ENCODE results near the gene NCOA3.
"Not testable (repeated sequence)": the region's sequence is repeated elsewhere in the genome, so short reads cannot be mapped to it uniquely, and the experiment has no call there.

Gene NCOA3

GRCh38 chr20:47501482-47502270, at the start of gene NCOA3:
Gene NCOA3 (plus strand): TSS chr20:47501887. CDS start chr20:47622248, 120,361 bp downstream.
- peak; percentile 89 for DNase-seq

DNA sequence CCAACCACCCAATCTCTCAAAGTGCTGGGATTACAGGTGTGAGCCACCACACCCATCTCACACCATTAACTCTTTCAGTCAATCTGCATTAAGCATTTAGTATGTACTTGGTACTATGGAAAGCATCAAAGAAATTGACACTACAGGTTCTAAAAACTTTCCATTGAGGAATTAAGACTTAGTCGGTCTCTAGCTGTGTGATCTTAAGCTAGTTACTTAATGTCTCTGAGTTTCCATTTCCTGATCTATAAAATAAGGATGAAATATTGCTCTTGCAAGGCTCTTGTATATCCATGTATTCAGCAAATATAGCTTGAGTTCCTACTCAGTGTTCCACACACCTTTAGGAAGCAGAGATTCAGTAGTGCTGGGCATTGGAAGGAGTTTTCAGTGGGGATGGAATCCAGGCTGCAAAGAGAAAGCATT, 48.9 kb upstream of the NCOA3 start:
- no peak for DNase-seq

DNA sequence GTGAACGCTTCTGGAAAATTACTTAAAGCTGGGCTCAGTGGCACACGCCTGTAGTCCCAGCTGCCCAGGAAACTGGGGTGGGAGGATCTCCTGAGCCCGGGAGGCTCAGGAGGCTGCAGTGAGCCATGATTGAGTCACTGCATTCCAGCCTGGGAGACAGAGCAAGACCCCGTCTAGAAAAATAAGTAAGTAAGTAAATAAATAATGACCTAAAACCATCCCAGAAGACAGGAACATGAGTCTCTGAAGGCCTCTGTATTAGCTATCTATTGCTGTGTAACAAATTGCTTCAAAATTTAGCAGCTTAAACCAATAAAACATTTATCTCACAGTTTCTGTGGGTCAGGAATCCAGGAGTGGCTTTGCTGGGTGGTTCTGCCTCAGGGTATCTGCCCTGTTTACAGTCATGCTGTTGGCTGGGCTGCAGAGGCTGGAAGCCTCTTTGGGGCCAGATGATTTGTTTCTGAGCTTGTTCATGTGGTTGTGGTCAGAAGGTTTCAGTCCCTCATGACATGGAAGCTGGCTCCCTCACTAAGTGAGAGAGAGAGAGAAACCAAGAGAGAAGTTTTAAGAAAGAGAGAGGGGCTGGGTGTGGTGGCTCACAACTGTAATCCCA, 48.4 kb upstream of the NCOA3 start:
- DNase-seq: no peak

DNA sequence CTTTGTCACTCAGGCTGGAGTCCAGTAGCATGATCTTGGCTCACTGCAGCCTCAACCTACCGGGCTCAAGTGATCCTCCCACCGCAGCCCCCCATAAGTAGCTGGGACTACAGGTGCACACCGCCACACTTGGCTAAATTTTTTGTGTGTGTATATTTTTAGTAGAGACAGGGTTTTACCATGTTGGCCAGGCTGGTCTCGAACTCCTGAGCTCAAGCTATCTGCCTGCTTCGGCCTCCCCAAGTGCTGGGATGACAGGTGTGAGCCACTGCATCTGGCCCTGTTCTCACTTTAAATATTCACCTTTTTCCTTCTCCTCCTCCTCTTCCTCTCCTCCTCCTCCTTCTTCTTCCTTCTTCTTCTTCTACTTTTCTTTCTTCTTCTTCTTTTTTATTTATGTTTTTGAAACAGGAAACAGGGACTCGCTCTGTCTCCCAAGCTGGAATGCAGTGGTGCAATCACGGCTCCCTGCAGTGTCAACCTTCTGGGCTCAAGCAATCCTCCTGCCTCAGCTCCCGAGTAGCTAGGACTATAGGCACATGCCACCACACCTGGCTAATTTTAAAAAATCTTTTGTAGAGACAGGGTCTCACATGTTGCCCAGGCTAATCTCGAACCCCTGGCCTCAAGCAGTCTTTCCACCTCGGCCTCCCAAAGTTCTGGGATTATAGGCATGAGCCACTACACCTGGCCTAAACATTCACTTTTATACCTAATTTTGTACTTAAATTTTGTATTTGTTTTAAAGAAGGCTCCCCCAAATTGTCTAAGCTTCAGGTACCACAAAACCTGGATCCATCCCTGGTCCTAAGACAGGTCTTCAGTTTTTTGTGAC, 47.2 kb upstream of the NCOA3 start:
- no peak for DNase-seq

- no peak for DNase-seq
Observed at GRCh38 chr20:47455133-47456040, 46.3 kb upstream of the NCOA3 start.

DNA sequence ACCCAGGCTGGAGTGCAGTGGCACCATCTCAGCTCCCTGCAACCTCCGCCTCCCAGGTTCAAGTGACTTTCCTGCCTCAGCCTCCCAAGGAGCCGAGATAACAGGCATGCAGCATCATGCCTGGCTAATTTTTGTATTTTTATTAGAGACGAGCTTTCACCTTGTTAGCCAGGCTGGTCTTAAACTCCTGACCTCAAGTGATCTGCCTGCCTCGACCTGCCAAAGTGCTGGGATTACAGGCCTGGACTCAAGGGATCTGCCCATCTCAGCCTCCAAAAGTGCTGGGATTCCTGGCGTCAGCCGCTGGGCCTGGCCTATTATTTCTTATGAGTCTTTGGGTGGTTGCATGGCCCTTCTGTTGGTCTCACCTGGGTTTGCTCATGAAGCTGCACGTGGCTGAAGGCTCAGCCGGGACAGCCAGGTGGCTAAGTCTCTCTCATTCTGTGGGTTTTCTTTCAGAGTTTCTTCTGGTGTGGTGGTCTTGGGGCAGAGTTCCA, 45.6 kb upstream of the NCOA3 start:
- no peak for DNase-seq

- no peak for DNase-seq
Observed at GRCh38 chr20:47456952-47457724, 44.5 kb upstream of the NCOA3 start.

- not testable (repeated sequence) for DNase-seq
Observed at GRCh38 chr20:47458280-47459050, 43.2 kb upstream of the NCOA3 start.

GRCh38 chr20:47459344-47460073, 42.2 kb upstream of the NCOA3 start:
- no peak for DNase-seq

DNA sequence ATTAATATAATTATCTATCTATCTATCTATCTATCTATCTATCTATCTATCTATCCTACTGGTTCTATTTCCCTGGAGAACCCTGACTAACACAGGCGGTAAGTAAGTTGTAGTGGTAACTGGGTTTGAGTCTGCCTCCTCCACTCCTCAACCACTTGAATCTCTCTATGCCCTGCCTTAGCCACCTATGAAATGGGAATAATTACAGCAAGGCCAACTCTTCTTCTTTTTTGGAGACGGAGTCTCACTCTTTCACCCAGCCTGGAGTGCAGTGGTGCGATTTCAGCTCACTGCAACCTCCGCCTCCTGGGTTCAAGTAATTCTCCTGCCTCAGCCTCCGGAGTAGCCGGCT, 41.0 kb upstream of the NCOA3 start:
- not testable (repeated sequence) for DNase-seq

DNA sequence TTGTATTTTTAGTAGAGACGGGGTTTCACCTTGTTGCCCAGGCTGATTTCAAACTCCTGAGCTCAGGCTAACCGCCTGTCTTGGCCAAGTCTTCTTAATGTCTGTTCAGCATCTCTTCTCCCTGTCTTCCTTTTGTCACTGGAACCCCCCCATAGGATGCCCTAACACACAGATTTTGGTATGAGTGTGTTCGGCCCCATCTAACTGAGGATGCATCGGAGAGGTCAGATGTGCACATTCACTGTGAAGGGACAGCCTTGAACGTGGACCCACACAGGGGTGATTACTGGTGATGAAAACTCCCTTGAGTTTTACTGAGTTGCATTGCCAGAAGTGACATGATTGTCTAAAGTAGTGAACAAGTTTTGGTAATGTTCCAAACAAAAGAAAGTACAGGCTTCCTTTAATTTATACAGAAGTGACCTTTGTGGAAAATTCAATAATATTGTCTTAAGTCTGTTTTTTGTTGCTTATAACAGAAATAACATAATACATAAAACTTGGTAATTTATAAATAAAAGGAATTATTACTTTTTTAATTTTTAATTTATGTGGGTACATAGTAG, 40.5 kb upstream of the NCOA3 start:
- DNase-seq: no peak

DNA sequence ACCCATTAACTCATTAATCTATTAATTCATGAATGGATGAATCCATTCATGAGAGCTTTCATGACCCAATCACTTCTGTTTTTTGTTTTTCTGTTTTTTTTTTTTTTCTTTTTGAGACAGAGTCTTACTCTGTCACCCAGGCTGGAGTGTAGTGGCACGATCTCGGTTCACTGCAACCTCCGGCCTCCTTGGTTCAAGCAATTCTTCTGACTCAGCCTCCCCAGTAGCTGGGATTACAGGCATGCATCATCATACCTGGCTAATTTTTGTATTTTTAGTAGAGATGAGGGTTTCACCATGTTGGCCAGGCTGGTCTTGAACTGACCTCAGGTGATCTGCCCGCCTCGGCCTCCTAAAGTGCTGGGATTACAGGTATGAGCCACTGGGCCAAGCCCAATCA, 39.8 kb upstream of the NCOA3 start:
- not testable (repeated sequence) for DNase-seq

DNA sequence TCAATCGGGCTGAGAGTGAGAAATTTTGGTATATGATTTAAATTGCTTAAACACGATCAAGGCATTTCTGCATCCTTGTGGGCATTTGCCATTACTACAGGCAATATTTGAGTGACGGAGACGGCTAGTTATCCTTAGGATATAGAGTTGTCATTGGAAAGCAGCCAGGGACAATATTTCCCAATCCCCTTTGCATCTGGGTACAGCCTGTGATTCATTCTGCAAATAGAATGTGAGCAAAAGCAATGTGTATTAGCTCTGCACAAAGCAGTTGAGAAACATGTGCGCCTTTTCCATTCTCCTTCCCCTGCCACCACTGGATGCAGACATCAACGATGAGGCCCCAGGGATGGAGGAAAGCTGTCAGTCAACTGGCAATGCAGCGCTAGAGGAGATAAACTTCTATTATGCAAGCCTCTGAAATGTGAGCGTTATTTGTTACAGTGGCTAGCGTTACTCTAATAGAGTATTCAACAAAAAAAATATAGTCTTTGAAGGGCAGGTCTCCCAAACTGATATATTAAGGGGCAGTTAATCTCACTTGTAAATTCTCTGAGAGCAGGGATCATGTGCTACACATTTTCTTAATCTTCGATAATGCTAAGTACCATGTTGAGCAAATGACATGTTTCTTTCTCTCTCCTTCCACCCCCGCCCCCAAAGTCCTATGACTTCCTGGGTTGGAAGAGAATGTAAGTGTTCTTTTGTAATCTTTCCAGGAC, 37.1 kb upstream of the NCOA3 start:
- peak; percentile 19 for DNase-seq

DNA sequence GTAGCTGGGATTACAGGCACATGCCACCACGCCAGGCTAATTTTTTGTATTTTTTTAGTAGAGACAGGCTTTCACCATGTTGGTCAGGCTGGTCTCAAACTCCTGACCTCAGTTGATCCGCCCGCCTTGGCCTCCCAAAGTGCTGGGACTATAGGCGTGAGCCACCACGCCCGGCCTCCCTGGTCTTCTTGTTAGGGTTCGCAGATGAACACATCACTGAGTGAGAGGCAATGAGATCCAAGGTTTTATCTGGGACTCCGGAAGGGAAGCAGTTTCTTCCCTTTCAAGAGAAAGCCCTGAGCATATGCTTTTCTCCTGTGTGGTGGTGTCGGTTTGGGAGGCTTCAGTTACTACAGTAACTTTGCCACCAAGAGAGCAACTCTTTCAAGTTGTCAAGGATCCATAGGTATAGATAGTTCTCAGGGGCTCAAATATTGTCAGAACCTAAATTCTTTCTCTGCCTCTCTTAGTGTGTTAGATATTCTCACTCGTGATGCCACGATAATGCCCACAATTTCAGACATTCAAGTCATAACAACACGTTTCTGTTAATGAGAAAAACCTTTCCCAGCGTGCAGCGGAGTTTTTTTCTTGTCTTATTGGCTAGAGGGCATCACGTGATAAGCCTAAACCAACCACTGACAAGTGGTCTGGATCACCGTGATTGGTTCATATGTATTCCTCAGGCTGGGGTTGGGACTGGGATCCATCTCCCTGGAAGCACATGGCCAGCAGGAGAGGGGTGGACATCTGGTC, 36.2 kb upstream of the NCOA3 start:
- no peak for DNase-seq

DNA sequence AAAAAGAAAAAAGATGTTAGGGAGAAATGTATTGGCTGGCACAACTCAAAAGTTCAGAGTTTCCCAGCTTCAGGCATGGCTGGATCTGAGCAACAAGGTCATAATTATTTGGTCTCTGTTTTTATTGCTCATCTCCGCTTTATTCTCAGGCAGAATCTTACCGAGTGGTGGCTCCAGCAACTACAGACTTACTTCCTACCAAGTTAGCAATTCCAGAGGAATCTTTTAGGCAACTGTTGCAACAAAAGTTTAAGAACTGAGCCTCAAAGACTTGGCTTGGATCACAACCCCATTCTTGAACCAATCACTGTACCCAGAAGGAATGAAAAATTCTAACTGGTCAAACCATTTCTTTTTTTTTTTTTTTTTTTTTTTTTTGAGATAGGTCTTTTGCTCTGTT, 35.5 kb upstream of the NCOA3 start:
- DNase-seq: no peak

- DNase-seq: no peak
Observed at GRCh38 chr20:47466704-47467459, 34.8 kb upstream of the NCOA3 start.

DNA sequence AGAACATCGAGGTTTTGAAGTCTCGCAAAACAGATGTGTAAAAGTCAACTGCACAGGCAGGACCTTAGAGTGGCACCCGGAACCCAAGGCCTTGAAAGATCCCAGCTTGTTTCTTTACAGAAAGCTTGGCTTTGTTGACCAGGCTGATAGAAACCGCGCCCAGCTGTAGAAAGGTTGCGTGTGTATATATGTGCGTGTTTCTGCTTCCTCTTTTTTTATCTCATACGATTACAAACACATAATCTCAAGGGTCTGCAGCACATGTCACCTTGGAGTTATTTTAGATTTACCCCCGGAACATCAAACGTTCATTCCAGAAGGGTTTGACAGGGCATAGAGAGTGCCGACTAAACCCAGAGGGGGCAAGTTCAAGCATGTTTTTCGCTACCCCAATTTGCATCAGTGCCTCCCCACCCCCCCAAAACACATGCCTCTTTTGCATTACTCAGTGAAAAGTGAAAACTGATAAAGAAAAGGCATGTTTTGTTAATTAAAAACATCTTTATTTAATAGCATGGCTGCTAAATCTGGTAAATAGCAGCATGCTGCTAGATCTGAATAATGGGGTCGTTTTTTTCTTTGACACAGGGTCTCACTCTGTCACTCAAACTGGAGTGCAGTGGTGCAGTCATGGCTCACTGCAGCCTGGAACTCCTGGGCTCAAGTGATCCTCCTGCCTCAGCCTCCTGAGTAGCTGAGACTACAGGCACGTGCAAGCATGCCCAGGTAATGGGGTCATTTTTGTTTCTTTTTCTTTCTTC, 33.2 kb upstream of the NCOA3 start:
- no peak for DNase-seq

Data from NCI-H1694 treated with DMSO at 0.1 percent for 48 hours (cell line).